ENCODE measurements around the gene GSTCD. TPM values are rescaled to one million over a fixed set of nuclear protein-coding genes. Genes with fewer than 3 reads are reported as not detected.

Gene GSTCD
- total and polyA plus RNA-seq, 9 of the 15 experiments (the other 6 are each of a cell fraction or from before 2014, with no cell fraction given) = 4.5 to 36.3 (median 16.0) TPM

GRCh38 chr4:105836537-105836936 is 128.0 kb downstream of the GSTCD start:
- 81% methylated on average over 3 of the region's 3 CpGs for WGBS (ENCODE audit: insufficient coverage, low coverage, missing lambda C conversion rate)
- intact Hi-C loops (cut with micrococcal nuclease) (no loop called here), in situ Hi-C loops (cut with MboI) (no loop called here)
- H3K4me1 ChIP-seq (replicated peaks in 1 of 2; ENCODE audit: control insufficient read depth in 2 of 2, insufficient read depth in 2 of 2, low read length in 2 of 2) = peaks cover 0 to 4% of the 10 kb centered on the region in 2 experiments; a peak in 1 of 5 replicates
- H3K9ac ChIP-seq (ENCODE audit: insufficient read depth in 1 of 2, low read depth in 2 of 2, low read length in 2 of 2) = no peak overlapping the region
- no peak for DNase-seq (ENCODE audit: extremely low read depth in 1 of 4, low spot score in 3 of 4)
- no peak overlapping the region for H3K27ac ChIP-seq (ENCODE audit: extremely low read depth, low read depth, low read length)
- no peaks in the 10 kb centered on the region for H3K9me3 ChIP-seq (replicated peaks; ENCODE audit: control insufficient read depth, insufficient read depth, low read depth, low read length)
- no peak overlapping the region for H2AFZ ChIP-seq (ENCODE audit: low read depth, low read length)
- H3K9me1 ChIP-seq (ENCODE audit: control insufficient read depth, insufficient read depth, low read length) = no peaks in the 10 kb centered on the region
- no peak for TF ChIP-seq STAT5A (IDR thresholded peaks at IDR 0.05; ENCODE audit: borderline replicate concordance, low read length)
- no peak for TF ChIP-seq CSDE1 (IDR thresholded peaks at IDR 0.05)
- no peak for TF ChIP-seq KHSRP (IDR thresholded peaks at IDR 0.05)
- no peak for TF ChIP-seq CAMTA2 (CRISPR knock-in tag; conservative IDR thresholded peaks at IDR 0.05)
- TF ChIP-seq HDAC6 (IDR thresholded peaks at IDR 0.05; ENCODE audit: low read depth, low read length) = no peak
- TF ChIP-seq CEBPZ (IDR thresholded peaks at IDR 0.05; ENCODE audit: borderline replicate concordance, low read depth, low read length) = no peak
- no peak for TF ChIP-seq ZNF655 (CRISPR knock-in tag; IDR thresholded peaks at IDR 0.05)
- TF ChIP-seq ASH1L (IDR thresholded peaks at IDR 0.05; ENCODE audit: borderline replicate concordance, low read depth, partially characterized antibody) = no peak
- TF ChIP-seq ELF1 (tag; IDR thresholded peaks at IDR 0.05) = no peak
- no peak for TF ChIP-seq MBD2 (IDR thresholded peaks at IDR 0.05; ENCODE audit: borderline replicate concordance, low read depth)
- no peaks in the 10 kb centered on the region for H3K36me3 ChIP-seq (ENCODE audit: control insufficient read depth, insufficient read depth, low read length)
- BruUV-seq (replicated peaks) = no TSS peak
- ChIA-PET CTCF (ENCODE audit: low intra/inter-chr PET ratio) (no interaction called here), POLR2A (no interaction called here)
- ATAC-seq = no peak
- no peaks in the 10 kb centered on the region for H3K79me2 ChIP-seq (ENCODE audit: control insufficient read depth, insufficient read depth, low read length)
- no peak overlapping the region for H3K4me2 ChIP-seq (ENCODE audit: insufficient read depth, low read length)
- FAIRE-seq = no peak
- H4K20me1 ChIP-seq (replicated peaks; ENCODE audit: control insufficient read depth, insufficient read depth, low read length) = no peaks in the 10 kb centered on the region
- no peaks in the 10 kb centered on the region for H3K27me3 ChIP-seq (ENCODE audit: control insufficient read depth in 2 of 2, insufficient read depth in 2 of 2, low read length in 2 of 2)
- H3K4me3 ChIP-seq = no peak overlapping the region
